Colonic mucosa (tissue), 4 donors: ENCODE data around the gene AFAP1L1. TPM values are rescaled to one million over a fixed set of nuclear protein-coding genes. Genes with fewer than 3 reads are reported as not detected.

Experiments used
- DNase-seq: peaks from one replicate; pipeline ENCODE4 v3.0.0-alpha.2; 2020
- H3K27ac ChIP-seq: fragments of 200-600 bp; one replicate; pipeline ENCODE4 v1.8.0; 2021
- H3K27me3 ChIP-seq: fragments of 200-600 bp; one replicate; pipeline ENCODE4 v1.8.0; 2021
- H3K36me3 ChIP-seq: fragments of 200-600 bp; one replicate; pipeline ENCODE4 v1.8.0; 2021
- H3K4me1 ChIP-seq: fragments of 200-600 bp; one replicate; pipeline ENCODE4 v1.8.0; 2021; ENCODE audit warnings: mild to moderate bottlenecking
- H3K4me3 ChIP-seq: fragments of 200-600 bp; one replicate; pipeline ENCODE4 v1.8.0; 2021
- H3K9ac ChIP-seq, 2 donors: one replicate each; pipeline ENCODE4 v1.7.0; 2013; ENCODE audit warnings: control low read depth in 2 of 2, low read depth in 2 of 2, low read length in 2 of 2
- H3K9me3 ChIP-seq: fragments of 200-600 bp; one replicate; pipeline ENCODE4 v1.8.0; 2021
- CTCF ChIP-seq: fragments of 200-600 bp; IDR thresholded peaks from one replicate; pipeline ENCODE4 v1.8.0; 2022; ENCODE audit warnings: antibody characterized with exemption, mild to moderate bottlenecking
- intact Hi-C: fragments of 100-400 bp; cut with DNase I; formaldehyde crosslinking; loops from one replicate; pipeline ENCODE4 v1.14.1; 2022
- total RNA-seq, 2 donors: library from RNA; stranded (reverse); fragmentation: NEBNext Ultra II Directional in 1 of 2; extraction: Animal tissue kit (Norgen Biotek cat#: 25700) in 1 of 2; gene quantifications; one replicate each; pipeline ENCODE4 v1.2.1, GENCODE V29; 2021
- donor health status: healthy.
- donor health status: DM: no; HTN: no; CAD: no.
- donor health status: DM: no; HTN: no; CAD: no.

Gene AFAP1L1
- total RNA-seq, 2 donors from 2014 or later: 1.6 to 4.0 TPM

DNA sequence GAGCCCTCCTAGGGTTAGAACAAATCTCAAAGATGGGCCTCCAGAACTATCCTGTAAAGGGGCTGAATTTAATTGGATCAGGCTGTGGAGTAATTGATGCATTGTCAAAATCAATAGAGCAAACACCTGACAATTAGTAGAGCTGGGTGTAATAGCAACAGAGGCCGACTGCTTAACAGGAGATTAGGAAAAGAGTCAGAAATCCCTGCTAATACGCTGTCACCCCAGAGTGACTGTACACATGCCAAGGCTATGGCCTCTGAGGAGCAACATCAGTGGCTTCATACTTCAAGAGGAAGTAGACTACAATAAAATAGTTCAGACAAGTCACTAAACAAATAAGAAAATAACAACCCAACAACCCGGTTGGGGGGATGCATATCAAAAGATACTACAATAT is 55.0 kb downstream of the AFAP1L1 start:
- intact Hi-C loops: no loop called here
- Histone ChIP-seq H3K27ac (no peak overlapping the region), H3K36me3 (no peaks in the 10 kb centered on the region), H3K9me3 (no peaks in the 10 kb centered on the region), H3K9ac (no peak overlapping the region), H3K27me3 (no peaks in the 10 kb centered on the region), H3K4me1 (no peaks in the 10 kb centered on the region), H3K4me3 (no peak overlapping the region)
- TF ChIP-seq CTCF: no peak
- no peak for DNase-seq

DNA sequence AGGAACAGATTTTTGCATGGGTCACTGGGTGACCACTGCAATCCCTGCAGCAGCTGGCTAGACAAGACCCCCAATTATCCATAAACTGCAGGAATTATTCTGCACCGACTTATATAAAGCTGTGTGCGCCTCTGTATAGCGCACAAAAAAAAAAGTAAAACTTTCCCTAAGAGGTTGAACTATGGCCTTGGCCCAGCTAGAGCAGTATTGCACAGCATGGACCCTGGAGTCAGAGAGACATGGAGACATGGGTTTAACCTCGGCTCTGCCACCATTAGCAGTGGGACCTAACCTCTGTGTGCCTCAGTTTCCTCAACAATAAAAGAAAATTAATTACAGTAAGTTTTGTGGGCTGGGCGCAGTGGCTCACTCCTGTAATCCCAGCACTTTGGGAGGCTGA is 56.5 kb downstream of the AFAP1L1 start:
- Histone ChIP-seq H3K36me3 (no peaks in the 10 kb centered on the region), H3K27me3 (no peaks in the 10 kb centered on the region), H3K9me3 (no peaks in the 10 kb centered on the region), H3K9ac (no peak overlapping the region), H3K4me1 (no peaks in the 10 kb centered on the region), H3K4me3 (no peak overlapping the region), H3K27ac (no peak overlapping the region)
- intact Hi-C loops: no loop called here
- no peak for TF ChIP-seq CTCF
- no peak for DNase-seq

GRCh38 chr5:149333711-149334443 is 62.2 kb downstream of the AFAP1L1 start:
- Histone ChIP-seq H3K9ac (no peak overlapping the region), H3K9me3 (no peaks in the 10 kb centered on the region), H3K4me3 (no peak overlapping the region), H3K27ac (no peak overlapping the region), H3K36me3 (no peaks in the 10 kb centered on the region), H3K4me1 (no peaks in the 10 kb centered on the region), H3K27me3 (no peaks in the 10 kb centered on the region)
- TF ChIP-seq CTCF: no peak
- intact Hi-C loops: no loop called here
- DNase-seq: no peak

GRCh38 chr5:149337736-149338135 is 66.1 kb downstream of the AFAP1L1 start:
- H3K4me3 ChIP-seq: no peak overlapping the region
- H3K36me3 ChIP-seq: no peaks in the 10 kb centered on the region
- H3K4me1 ChIP-seq: no peaks in the 10 kb centered on the region
- TF ChIP-seq CTCF: no peak
- no peak for DNase-seq
- no peak overlapping the region for H3K27ac ChIP-seq
- intact Hi-C loops: no loop called here
- H3K9ac ChIP-seq: no peak overlapping the region
- no peaks in the 10 kb centered on the region for H3K27me3 ChIP-seq
- H3K9me3 ChIP-seq: no peaks in the 10 kb centered on the region

- H3K4me3 ChIP-seq: no peak overlapping the region
- no peaks in the 10 kb centered on the region for H3K36me3 ChIP-seq
- H3K4me1 ChIP-seq: no peaks in the 10 kb centered on the region
- no peak for TF ChIP-seq CTCF
- intact Hi-C loops: no loop called here
- no peaks in the 10 kb centered on the region for H3K9me3 ChIP-seq
- DNase-seq: no peak
- H3K9ac ChIP-seq: no peak overlapping the region
- no peak overlapping the region for H3K27ac ChIP-seq
- no peaks in the 10 kb centered on the region for H3K27me3 ChIP-seq
These were observed 66.7 kb downstream of the AFAP1L1 start for GRCh38 chr5:149338364-149338763.
